GM21515 (cell line): ENCODE results near the gene TPI1.
"Not testable (repeated sequence)": the region's sequence is repeated elsewhere in the genome, so short reads cannot be mapped to it uniquely, and the experiment has no call there.

Source experiments
- ATAC-seq: cut with Tn5 transposase; IDR thresholded peaks from one replicate; pipeline ENCODE4 v1.9.1; 2021; ENCODE audit not compliant: unreplicated experiment

The TPI1 gene

DNA sequence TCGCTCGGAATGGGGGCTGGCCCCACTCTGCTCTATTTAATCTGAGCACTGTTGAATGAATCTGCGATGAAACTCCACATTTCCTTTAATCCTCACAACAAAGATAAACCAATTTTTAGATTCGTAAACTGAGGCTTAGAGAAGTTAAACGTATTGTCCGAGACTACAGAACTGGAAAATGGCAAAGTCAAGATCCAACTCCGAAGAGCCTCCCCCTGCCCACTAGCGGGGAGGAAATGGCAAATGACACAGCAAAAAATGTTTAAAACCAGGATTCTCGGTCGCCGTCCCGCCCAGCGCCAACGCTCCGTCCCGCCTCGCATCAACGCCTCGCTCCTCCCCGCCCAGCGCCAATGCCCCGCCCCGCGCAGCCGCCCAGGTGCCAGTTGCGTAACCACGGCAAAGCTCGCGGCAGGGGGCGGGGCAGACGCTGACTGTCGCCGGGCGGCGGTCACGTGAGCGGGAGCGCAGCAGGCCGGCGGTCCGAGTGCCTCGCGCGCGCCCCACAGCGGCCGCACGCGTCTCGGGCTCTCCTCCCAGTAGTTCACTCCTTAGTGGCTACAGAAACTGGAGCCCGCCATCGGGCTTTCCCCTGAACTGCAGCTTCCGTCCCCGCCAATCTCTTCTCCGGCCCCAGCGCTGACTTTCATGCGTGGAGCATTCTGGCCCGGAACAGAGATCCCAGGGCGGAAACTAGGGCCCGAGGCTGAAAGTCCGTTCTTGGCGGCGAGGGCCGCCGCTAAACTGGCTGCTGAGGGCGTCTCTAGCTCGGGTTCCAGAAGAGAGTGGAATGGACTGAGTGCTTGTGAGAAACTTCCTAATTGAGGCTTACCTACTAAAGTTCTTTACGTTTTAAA lies 23.7 kb downstream of the TPI1 start:
- ATAC-seq: peak; percentile 94

- ATAC-seq: no peak
Observed at GRCh38 chr12:6891646-6892001, 24.3 kb downstream of the TPI1 start.

GRCh38 chr12:6892683-6893082 lies 25.4 kb downstream of the TPI1 start:
- not testable (repeated sequence) for ATAC-seq

- ATAC-seq: no peak
Observed at GRCh38 chr12:6894321-6894720, 27.0 kb downstream of the TPI1 start.

DNA sequence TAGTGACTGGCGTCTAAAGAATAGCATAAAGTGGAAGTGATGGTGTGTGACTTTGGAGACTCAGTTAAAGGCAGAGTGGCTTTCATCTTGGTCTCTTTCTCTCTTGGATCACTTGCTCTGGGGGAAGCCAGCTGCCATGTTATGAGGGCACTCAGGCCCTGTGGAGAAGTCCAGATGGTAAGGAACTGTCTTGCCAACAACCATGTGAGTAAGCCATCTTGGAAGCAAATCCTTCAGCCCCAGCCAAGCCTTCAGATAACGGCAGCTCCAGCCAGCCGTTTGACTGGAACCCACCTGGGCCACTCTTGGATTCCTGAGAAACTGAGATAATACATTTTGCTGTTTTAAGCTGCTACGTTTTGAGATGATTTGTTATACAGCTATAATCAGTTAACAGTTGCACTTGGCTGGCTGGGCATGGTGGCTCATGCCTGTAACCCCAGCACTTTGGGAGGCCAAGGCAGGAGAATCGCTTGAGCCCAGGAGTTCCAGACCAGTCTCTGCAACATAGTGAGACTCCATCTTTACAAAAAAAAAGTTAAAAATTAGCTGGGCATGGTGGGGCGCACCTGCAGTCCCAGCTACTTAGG lies 29.6 kb downstream of the TPI1 start:
- ATAC-seq: no peak

- no peak for ATAC-seq
Observed at GRCh38 chr12:6899427-6899826, 32.1 kb downstream of the TPI1 start.

DNA sequence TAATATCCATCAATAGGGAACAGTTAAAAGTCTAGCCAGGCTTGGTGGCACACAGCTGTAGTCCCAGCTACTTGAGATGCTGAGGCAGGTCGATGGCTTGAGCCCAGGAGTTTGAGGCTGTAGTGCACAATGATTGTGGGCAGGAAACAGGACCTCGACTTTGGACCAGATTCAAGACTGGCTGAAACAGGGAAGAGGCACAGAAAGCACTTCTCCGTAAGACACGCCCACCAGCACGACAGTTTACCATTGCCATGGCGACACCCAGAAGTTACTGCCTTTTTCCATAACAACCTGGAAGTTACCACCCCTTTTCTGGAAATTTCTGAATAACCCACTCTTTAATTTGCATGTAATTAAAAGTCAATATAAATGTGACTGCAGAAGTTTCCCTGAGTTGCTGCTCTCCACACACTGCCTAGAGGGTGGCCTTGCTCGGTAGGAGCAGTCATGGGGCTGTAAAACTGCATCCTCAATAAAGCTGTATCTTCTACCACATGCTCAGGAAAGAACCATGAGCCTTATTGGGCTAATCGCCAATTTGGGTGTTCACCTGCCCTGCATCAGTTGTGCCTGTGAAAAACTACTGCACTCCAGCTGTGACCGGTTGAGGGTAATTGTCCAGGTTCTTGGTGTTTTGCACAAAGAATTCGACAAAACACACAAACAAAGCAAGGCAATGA lies 32.6 kb downstream of the TPI1 start:
- no peak for ATAC-seq

DNA sequence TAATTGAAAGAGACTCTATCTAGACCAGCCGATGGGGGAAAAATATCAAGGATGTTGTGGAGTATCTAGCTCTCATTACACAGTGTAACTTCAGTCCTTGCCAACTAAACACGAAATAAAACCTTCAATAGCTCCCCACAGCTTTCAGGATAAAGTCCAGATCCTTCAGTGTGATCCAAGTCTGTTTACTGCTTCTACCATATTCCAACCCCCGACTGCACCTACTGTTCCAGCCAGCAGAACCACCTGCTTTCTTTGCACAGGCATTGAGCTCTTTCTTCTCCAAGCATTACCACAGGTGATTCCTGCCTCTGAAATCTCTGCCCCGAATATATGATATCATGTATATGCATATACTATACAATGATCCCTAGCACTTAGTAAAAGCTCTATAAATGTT lies 35.1 kb downstream of the TPI1 start:
- no peak for ATAC-seq

GRCh38 chr12:6903722-6904121 lies 36.4 kb downstream of the TPI1 start:
- ATAC-seq: no peak

DNA sequence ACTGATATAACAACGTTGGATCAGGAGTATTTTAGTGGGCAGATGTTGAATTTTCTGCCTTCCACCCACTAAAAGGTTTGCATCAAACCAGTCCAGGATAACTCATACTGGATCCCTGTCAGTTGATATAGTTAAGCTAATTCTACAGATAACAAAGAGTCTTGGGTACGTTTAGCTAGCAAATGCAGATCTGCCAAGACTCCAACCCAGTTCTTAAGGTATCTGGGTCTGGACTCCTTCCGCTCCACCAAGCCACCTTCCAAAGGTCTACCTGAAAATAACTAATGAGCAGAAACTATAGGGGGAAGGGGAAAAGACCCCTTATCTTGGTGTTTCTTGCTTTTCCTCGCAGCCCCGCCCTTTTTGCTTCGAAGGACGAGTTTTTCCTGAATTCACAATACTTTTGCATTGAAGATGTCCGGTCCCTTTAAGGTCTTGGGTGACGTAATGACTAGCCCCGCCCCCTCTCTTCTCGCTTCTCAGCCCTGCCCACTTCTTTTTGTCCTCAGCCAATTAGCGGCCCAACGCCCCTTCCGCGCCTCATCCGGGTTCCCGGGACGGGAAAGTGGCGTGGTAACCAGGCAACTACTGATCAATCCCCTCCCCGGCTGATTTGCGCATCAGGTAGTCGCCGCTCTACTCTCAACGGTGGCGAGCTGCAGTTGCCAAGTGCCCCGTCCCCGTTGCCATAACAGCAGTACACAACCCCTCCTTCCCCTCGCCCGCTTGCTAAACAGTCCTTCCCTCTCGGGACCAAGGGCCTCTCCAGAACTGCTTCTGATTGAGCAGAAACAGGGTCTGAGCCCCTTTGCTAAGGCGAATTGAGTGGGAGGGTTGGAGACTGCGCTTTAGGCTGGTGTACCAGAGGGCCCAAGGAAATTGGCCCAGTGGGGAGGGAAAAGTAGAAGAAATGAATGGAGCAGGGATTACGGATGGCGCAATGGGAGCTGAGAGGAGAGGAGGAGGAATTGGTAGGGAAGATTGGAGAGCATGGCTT lies 37.2 kb downstream of the TPI1 start, which contains the start of gene LRRC23:
Gene LRRC23 (plus strand): TSS at position 543 of the 997 bp plus-strand sequence. CDS start 812 bp downstream, outside the sequence.
- peak; percentile 92 for ATAC-seq

DNA sequence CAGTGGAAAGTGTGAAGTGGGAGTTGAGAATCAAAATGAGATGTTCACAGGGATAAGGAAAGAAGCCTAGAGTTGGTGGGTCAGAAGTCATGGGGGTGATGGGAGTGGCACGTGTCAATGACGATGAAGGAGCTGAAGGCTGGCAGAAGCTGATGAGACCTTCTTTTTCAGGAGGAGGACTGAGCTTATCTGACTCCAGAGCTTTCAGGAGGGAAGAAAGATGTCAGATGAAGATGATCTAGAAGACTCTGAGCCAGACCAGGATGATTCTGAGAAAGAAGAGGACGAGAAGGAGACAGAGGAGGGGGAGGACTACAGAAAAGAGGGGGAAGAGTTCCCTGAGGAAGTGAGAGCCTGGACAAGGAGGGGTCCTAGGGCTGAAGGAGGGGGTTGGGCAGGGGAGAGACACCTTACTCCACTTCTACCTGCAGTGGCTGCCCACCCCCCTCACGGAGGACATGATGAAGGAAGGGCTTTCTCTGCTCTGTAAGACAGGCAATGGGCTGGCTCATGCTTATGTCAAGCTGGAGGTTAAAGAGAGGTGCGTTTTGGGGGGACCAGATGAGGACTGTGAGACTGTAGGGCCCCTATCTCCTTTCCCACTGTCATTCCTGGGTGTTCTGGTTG lies 38.2 kb downstream of the TPI1 start:
- no peak for ATAC-seq

DNA sequence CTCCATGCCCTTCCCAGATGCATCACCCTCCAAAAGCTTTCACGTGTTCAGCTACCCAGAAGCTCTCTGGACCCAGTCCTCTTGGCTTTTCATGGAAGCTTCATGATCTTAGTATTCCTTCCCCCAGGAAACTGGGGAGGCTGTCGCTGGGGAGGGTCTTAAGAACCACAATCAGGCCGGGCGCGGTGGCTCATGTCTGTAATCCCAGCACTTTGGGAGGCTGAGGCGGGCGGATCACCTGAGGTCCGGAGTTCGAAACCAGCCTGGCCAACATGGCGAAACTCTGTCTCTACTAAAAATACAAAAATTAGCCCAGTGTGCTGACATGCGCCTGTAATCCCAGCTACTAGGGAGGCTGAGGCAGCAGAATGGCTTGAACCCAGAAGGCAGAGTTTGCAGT lies 40.8 kb downstream of the TPI1 start:
- ATAC-seq: not testable (repeated sequence)

DNA sequence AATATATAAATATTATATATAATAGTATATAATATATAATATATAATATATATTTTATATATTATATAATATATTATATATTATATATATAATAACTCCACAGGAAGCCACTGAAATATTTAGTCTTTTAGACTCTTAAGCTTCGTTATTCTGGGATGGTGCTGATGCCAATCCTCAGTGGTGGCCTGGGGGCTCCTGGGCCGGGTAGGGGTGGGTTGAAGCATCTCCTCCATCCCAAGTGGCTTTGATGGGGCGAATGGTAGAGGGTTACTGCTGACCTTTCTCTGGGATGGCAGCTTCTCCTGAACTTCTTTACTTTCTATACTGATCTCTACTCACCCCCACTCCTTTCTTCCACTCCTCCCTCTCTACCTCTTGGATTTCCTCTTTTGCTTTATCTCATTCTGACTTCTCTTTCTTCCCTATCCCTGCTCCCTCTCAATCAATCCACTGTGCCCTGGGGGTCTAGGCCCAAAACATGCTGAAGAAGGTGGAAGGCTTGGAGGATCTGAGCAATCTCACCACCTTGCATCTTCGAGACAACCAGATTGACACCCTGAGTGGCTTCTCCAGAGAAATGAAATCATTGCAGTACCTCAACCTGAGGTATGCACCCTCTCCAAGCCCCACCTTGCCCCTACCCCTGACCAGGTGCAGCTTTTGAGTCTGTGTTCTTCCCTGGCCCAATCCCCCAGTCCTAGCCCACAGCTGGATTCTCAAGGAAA lies 42.3 kb downstream of the TPI1 start:
- ATAC-seq: no peak

DNA sequence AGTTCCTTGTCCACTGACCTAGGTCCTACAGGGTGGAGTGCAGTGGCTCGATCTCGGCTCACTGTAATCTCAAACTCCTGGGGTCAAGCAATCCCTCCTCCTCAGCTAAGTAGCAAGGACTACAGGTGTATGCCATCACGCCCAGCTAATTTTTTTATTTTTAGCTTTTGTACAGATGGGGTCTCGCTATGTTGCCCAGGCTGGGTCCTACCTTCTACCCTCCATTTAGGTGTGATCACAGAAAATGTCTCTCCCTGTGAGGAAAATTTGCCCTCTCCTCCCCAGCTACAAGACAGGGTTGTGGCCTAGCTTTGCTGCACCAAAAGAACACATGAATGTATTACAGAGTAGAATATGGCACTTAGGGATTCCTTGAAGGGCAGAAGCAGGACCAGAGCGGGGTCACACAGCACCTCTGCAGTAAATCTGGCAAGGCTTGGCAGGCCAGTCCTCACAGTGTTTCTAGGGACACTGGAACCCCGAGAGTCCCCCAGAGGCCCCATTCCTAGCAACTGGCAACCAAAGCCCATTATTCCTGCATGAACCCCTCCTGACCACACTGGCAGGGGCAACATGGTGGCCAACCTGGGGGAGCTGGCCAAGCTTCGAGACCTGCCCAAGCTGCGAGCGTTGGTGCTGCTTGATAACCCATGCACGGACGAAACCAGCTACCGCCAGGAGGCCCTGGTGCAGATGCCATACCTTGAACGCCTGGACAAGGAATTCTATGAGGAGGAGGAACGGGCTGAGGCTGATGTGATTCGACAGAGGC lies 45.0 kb downstream of the TPI1 start:
- ATAC-seq: no peak

GRCh38 chr12:6914246-6914946 lies 47.1 kb downstream of the TPI1 start, which contains the start of gene ENO2:
Gene ENO2 (plus strand): TSS chr12:6914580. CDS start chr12:6915833, 1,253 bp downstream.
- ATAC-seq: peak; percentile 63

GRCh38 chr12:6914947-6915788 lies 47.8 kb downstream of the TPI1 start:
- ATAC-seq: no peak

GRCh38 chr12:6915789-6916285 lies 48.5 kb downstream of the TPI1 start:
- no peak for ATAC-seq
